Measurements from ENCODE around the gene PBX4. TPM values are rescaled to one million over a fixed set of nuclear protein-coding genes. Genes with fewer than 3 reads are reported as not detected.

PBX4 gene
- total RNA-seq, 1 donor from 2014 or later = 2.7 TPM

DNA sequence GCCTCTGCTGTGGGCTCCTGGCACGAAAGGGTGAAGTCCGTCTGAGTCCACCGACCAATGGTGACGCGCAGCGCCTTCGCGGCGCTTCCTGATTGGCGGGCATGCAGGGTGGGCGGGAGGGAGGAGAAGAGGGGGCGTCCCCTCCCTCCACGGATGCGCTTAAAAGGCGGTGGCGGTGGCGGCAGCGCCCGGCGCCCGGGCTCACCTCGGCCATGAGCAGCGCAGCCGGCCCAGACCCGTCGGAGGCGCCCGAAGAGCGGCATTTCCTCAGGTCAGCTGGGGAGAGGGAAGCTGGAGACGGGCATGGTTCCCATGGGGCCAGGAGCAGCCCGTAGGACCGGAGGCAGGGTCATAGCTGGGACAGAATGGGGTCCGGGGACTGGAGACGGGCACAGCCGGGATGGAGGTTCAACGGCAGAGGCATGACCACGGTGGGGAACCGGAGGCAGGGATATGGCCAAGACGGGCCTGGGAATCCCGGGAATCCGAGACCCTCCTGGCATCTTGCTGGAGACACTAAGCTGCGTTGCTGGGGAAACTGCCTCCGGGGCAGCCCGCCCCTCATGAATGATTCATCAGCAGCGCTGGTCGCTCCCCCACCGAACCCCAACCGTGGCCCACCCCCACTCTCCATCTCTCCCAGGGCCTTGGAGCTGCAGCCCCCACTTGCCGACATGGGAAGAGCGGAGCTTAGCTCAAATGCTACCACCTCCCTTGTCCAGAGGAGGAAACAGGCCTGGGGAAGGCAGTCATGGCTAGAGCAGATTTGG, 89.6 kb downstream of the PBX4 start, which contains the start of gene YJEFN3:
TSS of gene YJEFN3 (plus strand) at position 191 of the 770 bp plus-strand sequence. CDS start at position 213, 22 bp downstream.
- no peak for DNase-seq (ENCODE audit: low read depth)
- H3K4me3 ChIP-seq (ENCODE audit: low read depth, low read length) = no peak within 1 kb of the TSS

DNA sequence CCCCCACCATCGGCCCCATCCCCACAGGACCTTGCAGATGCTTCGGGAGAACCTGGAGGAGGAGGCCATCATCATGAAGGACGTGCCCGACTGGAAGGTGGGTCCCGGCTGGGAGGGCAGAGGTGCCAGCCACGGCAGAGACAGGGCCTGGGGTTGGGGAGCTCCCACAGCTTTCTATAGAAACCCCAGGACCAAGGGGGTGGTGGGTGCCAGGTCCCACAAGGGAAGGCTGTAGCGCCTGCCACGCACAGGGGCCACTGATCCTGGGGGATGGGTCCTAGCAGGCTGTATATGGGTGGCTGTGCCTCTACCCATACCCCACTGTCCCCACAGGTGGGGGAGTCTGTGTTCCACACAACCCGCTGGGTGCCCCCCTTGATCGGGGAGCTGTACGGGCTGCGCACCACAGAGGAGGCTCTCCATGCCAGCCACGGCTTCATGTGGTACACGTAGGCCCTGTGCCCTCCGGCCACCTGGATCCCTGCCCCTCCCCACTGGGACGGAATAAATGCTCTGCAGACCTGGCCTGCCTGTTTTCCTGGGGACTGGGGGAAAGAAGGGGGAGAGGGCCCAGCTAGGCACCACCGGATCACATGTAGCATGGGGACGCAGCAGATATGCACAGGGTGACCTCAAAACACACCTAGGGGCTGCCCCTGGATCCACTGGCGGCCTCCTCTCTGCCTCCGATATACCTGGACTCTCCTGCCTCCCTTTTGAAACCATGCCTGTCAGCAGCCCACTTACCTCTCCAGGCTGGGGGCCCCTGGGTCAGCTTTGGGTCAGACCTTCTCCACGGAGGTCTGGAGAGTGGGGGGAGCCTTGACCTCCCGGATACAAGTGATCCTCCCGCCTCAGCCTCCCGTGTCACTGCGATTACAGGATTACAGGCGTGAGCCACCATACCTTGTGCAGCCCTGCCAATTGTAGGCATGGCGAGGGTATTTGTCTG, 90.5 kb downstream of the PBX4 start:
- TF ChIP-seq, protein P1, sequence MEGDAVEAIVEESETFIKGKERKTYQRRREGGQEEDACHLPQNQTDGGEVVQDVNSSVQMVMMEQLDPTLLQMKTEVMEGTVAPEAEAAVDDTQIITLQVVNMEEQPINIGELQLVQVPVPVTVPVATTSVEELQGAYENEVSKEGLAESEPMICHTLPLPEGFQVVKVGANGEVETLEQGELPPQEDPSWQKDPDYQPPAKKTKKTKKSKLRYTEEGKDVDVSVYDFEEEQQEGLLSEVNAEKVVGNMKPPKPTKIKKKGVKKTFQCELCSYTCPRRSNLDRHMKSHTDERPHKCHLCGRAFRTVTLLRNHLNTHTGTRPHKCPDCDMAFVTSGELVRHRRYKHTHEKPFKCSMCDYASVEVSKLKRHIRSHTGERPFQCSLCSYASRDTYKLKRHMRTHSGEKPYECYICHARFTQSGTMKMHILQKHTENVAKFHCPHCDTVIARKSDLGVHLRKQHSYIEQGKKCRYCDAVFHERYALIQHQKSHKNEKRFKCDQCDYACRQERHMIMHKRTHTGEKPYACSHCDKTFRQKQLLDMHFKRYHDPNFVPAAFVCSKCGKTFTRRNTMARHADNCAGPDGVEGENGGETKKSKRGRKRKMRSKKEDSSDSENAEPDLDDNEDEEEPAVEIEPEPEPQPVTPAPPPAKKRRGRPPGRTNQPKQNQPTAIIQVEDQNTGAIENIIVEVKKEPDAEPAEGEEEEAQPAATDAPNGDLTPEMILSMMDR (conservative IDR thresholded peaks at IDR 0.05; ENCODE audit: low read depth, low read length) = no peak
- no peak overlapping the region for H3K4me3 ChIP-seq (ENCODE audit: low read depth, low read length)
- DNase-seq (ENCODE audit: low read depth) = no peak

More for the DNA sequence above, 89.6 kb downstream of the PBX4 start, which contains the start of gene YJEFN3:
- TF ChIP-seq, protein P1 (conservative IDR thresholded peaks at IDR 0.05; ENCODE audit: low read depth, low read length) = no peak

DNA sequence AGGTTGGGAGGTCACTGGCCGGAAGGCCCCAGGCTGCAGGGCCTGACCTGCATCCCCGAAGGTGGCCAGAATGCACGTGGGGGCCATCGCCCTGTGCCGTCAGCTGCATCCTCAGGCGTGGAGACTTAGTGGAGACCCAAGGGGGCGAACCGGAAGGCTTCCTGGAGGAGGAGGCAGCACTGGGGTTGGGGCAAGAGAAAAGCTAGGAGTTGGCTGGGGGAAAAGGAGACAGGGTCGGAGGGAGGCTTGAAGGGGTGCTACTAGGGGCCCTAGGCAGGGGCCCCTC, 91.2 kb downstream of the PBX4 start:
- TF ChIP-seq, protein P1 (conservative IDR thresholded peaks at IDR 0.05; ENCODE audit: low read depth, low read length) = no peak
- no peak overlapping the region for H3K4me3 ChIP-seq (ENCODE audit: low read depth, low read length)
- no peak for DNase-seq (ENCODE audit: low read depth)

GRCh38 chr19:19526581-19527370, 91.7 kb downstream of the PBX4 start:
- DNase-seq (ENCODE audit: low read depth) = no peak
- H3K4me3 ChIP-seq (ENCODE audit: low read depth, low read length) = no peak overlapping the region
- TF ChIP-seq, protein P1 (conservative IDR thresholded peaks at IDR 0.05; ENCODE audit: low read depth, low read length) = no peak

GRCh38 chr19:19525611-19526380, 92.7 kb downstream of the PBX4 start:
- H3K4me3 ChIP-seq (ENCODE audit: low read depth, low read length) = no peak overlapping the region
- DNase-seq (ENCODE audit: low read depth) = no peak
- TF ChIP-seq, protein P1 (conservative IDR thresholded peaks at IDR 0.05; ENCODE audit: low read depth, low read length) = no peak

DNA sequence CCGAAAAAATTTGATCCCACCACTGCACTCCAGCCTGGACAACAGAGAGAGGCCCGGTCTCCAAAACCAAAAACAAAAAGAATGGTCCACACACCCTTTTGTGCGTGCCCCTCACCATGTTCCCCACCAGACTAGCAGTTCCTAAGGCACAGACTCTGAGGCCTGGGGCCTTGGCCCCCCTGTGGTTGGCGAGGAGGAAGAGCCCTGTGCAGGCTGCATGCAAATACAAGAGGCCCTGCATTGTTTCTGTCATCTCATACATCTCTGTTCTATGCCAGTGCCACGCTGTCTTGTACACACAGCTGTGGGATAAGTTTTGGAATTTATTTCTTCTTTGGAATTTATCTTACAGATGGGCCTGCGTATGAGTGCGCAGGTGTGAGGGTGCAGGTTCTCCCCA, 94.4 kb downstream of the PBX4 start:
- TF ChIP-seq, protein P1 (conservative IDR thresholded peaks at IDR 0.05; ENCODE audit: low read depth, low read length) = no peak
- H3K4me3 ChIP-seq (ENCODE audit: low read depth, low read length) = no peak overlapping the region
- DNase-seq (ENCODE audit: low read depth) = no peak
